ENCODE data around the gene FAR2. TPM values are rescaled to one million over a fixed set of nuclear protein-coding genes. Genes with fewer than 3 reads are reported as not detected.

The FAR2 gene
- total and polyA plus RNA-seq, 12 donors, result 1.4 to 6.7 (median 2.6) TPM

DNA sequence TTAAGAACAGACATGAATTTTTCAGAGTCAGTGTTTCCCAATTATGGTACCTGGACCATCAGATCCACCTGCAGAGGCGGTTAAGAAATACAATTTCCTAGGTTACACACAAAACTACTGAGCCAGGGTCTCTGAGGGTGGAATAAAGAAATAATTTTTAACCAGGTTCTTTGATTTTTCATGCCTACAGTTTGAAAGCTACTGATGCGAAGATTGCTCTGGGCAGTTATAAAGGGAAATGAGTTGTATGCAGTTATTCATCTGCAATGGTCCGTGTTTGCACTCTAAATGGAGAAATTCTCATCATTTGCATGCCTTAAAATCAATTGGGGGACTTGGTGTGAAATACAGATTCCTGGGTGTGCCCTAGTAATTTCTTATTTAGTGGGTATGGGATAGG is 142.1 kb downstream of the FAR2 start:
- DNase-seq (no peak), ATAC-seq (no peak)
- TF ChIP-seq, protein P1, sequence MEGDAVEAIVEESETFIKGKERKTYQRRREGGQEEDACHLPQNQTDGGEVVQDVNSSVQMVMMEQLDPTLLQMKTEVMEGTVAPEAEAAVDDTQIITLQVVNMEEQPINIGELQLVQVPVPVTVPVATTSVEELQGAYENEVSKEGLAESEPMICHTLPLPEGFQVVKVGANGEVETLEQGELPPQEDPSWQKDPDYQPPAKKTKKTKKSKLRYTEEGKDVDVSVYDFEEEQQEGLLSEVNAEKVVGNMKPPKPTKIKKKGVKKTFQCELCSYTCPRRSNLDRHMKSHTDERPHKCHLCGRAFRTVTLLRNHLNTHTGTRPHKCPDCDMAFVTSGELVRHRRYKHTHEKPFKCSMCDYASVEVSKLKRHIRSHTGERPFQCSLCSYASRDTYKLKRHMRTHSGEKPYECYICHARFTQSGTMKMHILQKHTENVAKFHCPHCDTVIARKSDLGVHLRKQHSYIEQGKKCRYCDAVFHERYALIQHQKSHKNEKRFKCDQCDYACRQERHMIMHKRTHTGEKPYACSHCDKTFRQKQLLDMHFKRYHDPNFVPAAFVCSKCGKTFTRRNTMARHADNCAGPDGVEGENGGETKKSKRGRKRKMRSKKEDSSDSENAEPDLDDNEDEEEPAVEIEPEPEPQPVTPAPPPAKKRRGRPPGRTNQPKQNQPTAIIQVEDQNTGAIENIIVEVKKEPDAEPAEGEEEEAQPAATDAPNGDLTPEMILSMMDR (IDR thresholded peaks at IDR 0.05), result no peak
- Histone ChIP-seq H3K9me3 (peaks cover 0 to 14% (median 0%) of the 10 kb centered on the region in 11 donors), H3K27ac (no peak overlapping the region), H3K4me1 (peaks cover 0 to 4% (median 0%) of the 10 kb centered on the region in 9 donors), H3K4me3 (no peak overlapping the region), H3K36me3 (peaks cover 0 to 3% (median 0%) of the 10 kb centered on the region in 9 donors), H3K27me3 (no peaks in the 10 kb centered on the region)
- WGBS, 2 donors, result 96 to 98% methylated on average over 3 of the region's 3 CpGs
- intact Hi-C loops (cut with DNase I), result no loop called here

DNA sequence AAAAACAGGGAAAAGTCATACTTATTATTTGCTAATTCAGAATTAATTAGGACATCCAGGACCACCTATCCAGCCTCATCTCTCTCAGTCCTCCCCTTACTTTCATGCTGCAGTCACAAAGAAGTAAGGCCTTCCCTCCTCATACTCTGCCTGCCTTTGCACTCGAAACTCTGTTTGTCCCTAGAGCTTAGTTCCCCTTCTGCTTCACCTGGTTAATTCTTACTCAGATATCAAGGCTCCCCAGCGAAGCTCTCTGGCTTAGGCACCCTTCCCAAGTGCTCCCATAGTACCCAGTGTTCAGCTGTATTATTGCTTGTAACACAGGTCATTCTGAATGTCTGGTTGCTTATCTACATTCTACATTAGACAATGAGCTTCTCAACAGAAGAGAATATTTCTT is 150.6 kb downstream of the FAR2 start:
- no peaks in the 10 kb centered on the region for H3K9me3 ChIP-seq
- whole genome bisulfite sequencing, 2 donors, result 59 to 84% methylated on average over 2 of the region's 2 CpGs

GRCh38 chr12:29301114-29301513 is 152.0 kb downstream of the FAR2 start:
- intact Hi-C loops (cut with DNase I), result no loop called here
- 91 to 92% methylated on average over 3 of the region's 3 CpGs for WGBS, 2 donors
- Histone ChIP-seq H3K9me3 (no peaks in the 10 kb centered on the region), H3K27ac (no peak overlapping the region), H3K4me3 (no peak overlapping the region), H3K36me3 (peaks cover 0 to 12% (median 0%) of the 10 kb centered on the region in 9 donors), H3K4me1 (peaks cover 0 to 11% (median 0%) of the 10 kb centered on the region in 9 donors), H3K27me3 (no peaks in the 10 kb centered on the region)
- DNase-seq, result no peak
- TF ChIP-seq, protein P1 (IDR thresholded peaks at IDR 0.05), result no peak
- no peak for ATAC-seq

More for the DNA sequence above, 150.6 kb downstream of the FAR2 start:
- Histone ChIP-seq H3K27me3 (no peaks in the 10 kb centered on the region), H3K4me1 (peaks cover 0 to 11% (median 0%) of the 10 kb centered on the region in 9 donors), H3K4me3 (no peak overlapping the region), H3K27ac (no peak overlapping the region), H3K36me3 (peaks cover 0 to 12% (median 0%) of the 10 kb centered on the region in 9 donors)
- DNase-seq (no peak), ATAC-seq (no peak)
- intact Hi-C loops (cut with DNase I), result no loop called here
- TF ChIP-seq, protein P1 (IDR thresholded peaks at IDR 0.05), result no peak

GRCh38 chr12:29304388-29304787 is 155.3 kb downstream of the FAR2 start:
- H3K27ac ChIP-seq, result no peak overlapping the region

More at GRCh38 chr12:29304388-29304787, 155.3 kb downstream of the FAR2 start:
- intact Hi-C loops (cut with DNase I), result no loop called here
- H3K4me1 ChIP-seq, result peaks cover 0 to 11% (median 0%) of the 10 kb centered on the region in 9 donors
- peaks cover 0 to 21% (median 0%) of the 10 kb centered on the region in 9 donors for H3K36me3 ChIP-seq
- no peaks in the 10 kb centered on the region for H3K9me3 ChIP-seq
- TF ChIP-seq, protein P1 (IDR thresholded peaks at IDR 0.05), result no peak
- no peak overlapping the region for H3K4me3 ChIP-seq
- ATAC-seq (no peak), DNase-seq (no peak)
- no peaks in the 10 kb centered on the region for H3K27me3 ChIP-seq
